Suprapubic skin (tissue), 3 donors: Measurements from ENCODE around the gene PHOSPHO1.

ENCODE experiments used
- EP300 ChIP-seq: sonication (generic); formaldehyde crosslinking; IDR thresholded peaks from one replicate; pipeline ENCODE4 v1.6.1; 2017; ENCODE audit warnings: antibody characterized with exemption
- POLR2A ChIP-seq, 2 donors: fragments of 450-650 bp; IDR thresholded peaks; one replicate each; pipeline ENCODE4 v1.6.1; 2017; ENCODE audit warnings: antibody characterized with exemption in 2 of 2, mild to moderate bottlenecking in 2 of 2, moderate library complexity in 2 of 2
- TF ChIP-seq, protein P1 (sequence below), 2 donors: fragments of 200-600 bp in 1 of 2; fragments of 450-650 bp in 1 of 2; sonication (generic) in 1 of 2; IDR thresholded peaks; one replicate each; pipeline ENCODE4 v1.5.1; 2016 to 2019; ENCODE audit warnings: antibody characterized with exemption in 2 of 2, mild to moderate bottlenecking in 1 of 2, moderate library complexity in 1 of 2

DNA sequence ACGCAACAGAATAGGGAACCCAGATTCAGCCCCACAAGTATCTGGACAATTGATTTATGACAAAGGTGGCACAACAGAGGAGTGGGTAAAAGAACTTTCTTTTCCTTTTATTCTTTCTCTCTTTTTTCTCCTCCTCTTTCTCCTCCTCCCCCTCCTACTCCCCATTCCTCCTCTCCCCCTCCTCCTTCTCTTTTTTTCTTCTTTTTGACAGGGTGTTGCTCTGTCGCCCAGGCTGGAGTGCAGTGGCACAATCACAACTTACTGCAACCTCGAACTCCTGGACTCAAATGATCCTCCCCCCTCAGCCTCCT lies 36.3 kb downstream of the PHOSPHO1 start:
- TF ChIP-seq EP300 (no peak), POLR2A (IDR thresholded peaks at IDR 0.05) (no peak)
- TF ChIP-seq, protein P1, sequence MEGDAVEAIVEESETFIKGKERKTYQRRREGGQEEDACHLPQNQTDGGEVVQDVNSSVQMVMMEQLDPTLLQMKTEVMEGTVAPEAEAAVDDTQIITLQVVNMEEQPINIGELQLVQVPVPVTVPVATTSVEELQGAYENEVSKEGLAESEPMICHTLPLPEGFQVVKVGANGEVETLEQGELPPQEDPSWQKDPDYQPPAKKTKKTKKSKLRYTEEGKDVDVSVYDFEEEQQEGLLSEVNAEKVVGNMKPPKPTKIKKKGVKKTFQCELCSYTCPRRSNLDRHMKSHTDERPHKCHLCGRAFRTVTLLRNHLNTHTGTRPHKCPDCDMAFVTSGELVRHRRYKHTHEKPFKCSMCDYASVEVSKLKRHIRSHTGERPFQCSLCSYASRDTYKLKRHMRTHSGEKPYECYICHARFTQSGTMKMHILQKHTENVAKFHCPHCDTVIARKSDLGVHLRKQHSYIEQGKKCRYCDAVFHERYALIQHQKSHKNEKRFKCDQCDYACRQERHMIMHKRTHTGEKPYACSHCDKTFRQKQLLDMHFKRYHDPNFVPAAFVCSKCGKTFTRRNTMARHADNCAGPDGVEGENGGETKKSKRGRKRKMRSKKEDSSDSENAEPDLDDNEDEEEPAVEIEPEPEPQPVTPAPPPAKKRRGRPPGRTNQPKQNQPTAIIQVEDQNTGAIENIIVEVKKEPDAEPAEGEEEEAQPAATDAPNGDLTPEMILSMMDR (IDR thresholded peaks at IDR 0.05): no peak
